ENCODE results near the gene ZNF786. TPM values are rescaled to one million over a fixed set of nuclear protein-coding genes. Genes with fewer than 3 reads are reported as not detected.
A peak's percentile ranks its signal among the peaks of the same experiment; 100 is the strongest.
"Not testable (repeated sequence)": the region's sequence is repeated elsewhere in the genome, so short reads cannot be mapped to it uniquely, and the experiment has no call there.

ZNF786 gene
- polyA plus RNA-seq, 1 donor, result 8.5 TPM

GRCh38 chr7:149109969-149110368 lies 19.5 kb upstream of the ZNF786 start:
- H3K27me3 ChIP-seq (ENCODE audit: control insufficient read depth, insufficient read depth, low read length), result no peaks in the 10 kb centered on the region
- WGBS (ENCODE audit: insufficient coverage, low lambda C conversion rate), result no CpG with 5 or more reads among the region's 12 CpGs
- no peaks in the 10 kb centered on the region for H3K9me3 ChIP-seq (ENCODE audit: control insufficient read depth, low read depth, low read length)
- no peaks in the 10 kb centered on the region for H3K4me1 ChIP-seq (ENCODE audit: control insufficient read depth, insufficient read depth, low read length)
- no peak overlapping the region for H3K4me3 ChIP-seq (ENCODE audit: low read length)
- DNase-seq, result no peak
- peaks cover 4% of the 10 kb centered on the region for H3K36me3 ChIP-seq (ENCODE audit: control insufficient read depth, insufficient read depth, low read length)
- H3K27ac ChIP-seq (ENCODE audit: low read length), result no peak overlapping the region

- no CpG with 5 or more reads among the region's 25 CpGs for WGBS (ENCODE audit: insufficient coverage, low lambda C conversion rate)
- no peak for DNase-seq
Measured at GRCh38 chr7:149104749-149105148, 14.2 kb upstream of the ZNF786 start.

GRCh38 chr7:149104214-149104613 lies 13.7 kb upstream of the ZNF786 start:
- Histone ChIP-seq H3K4me3 (ENCODE audit: low read length) (no peak overlapping the region), H3K36me3 (ENCODE audit: control insufficient read depth, insufficient read depth, low read length) (peaks cover 18% of the 10 kb centered on the region), H3K9me3 (ENCODE audit: control insufficient read depth, low read depth, low read length) (peaks cover 4% of the 10 kb centered on the region), H3K4me1 (ENCODE audit: control insufficient read depth, insufficient read depth, low read length) (no peaks in the 10 kb centered on the region), H3K27ac (ENCODE audit: low read length) (no peak overlapping the region), H3K27me3 (ENCODE audit: control insufficient read depth, insufficient read depth, low read length) (no peaks in the 10 kb centered on the region)
- DNase-seq, result no peak
- WGBS (ENCODE audit: insufficient coverage, low lambda C conversion rate), result no CpG with 5 or more reads among the region's 35 CpGs

More at GRCh38 chr7:149104749-149105148, 14.2 kb upstream of the ZNF786 start:
- H3K4me1 ChIP-seq (ENCODE audit: control insufficient read depth, insufficient read depth, low read length), result no peaks in the 10 kb centered on the region
- peaks cover 4% of the 10 kb centered on the region for H3K9me3 ChIP-seq (ENCODE audit: control insufficient read depth, low read depth, low read length)
- no peaks in the 10 kb centered on the region for H3K27me3 ChIP-seq (ENCODE audit: control insufficient read depth, insufficient read depth, low read length)
- H3K36me3 ChIP-seq (ENCODE audit: control insufficient read depth, insufficient read depth, low read length), result peaks cover 18% of the 10 kb centered on the region
- no peak overlapping the region for H3K4me3 ChIP-seq (ENCODE audit: low read length)
- H3K27ac ChIP-seq (ENCODE audit: low read length), result no peak overlapping the region

GRCh38 chr7:149103424-149103823 lies 12.9 kb upstream of the ZNF786 start:
- no peaks in the 10 kb centered on the region for H3K4me1 ChIP-seq (ENCODE audit: control insufficient read depth, insufficient read depth, low read length)
- no peak for DNase-seq
- no peaks in the 10 kb centered on the region for H3K27me3 ChIP-seq (ENCODE audit: control insufficient read depth, insufficient read depth, low read length)
- peaks cover 18% of the 10 kb centered on the region for H3K36me3 ChIP-seq (ENCODE audit: control insufficient read depth, insufficient read depth, low read length)
- H3K4me3 ChIP-seq (ENCODE audit: low read length), result no peak overlapping the region
- 100% methylated on average over 1 of the region's 9 CpGs for WGBS (ENCODE audit: insufficient coverage, low lambda C conversion rate)
- H3K9me3 ChIP-seq (ENCODE audit: control insufficient read depth, low read depth, low read length), result peaks cover 4% of the 10 kb centered on the region
- H3K27ac ChIP-seq (ENCODE audit: low read length), result no peak overlapping the region

GRCh38 chr7:149102666-149103065 lies 12.1 kb upstream of the ZNF786 start:
- no CpG with 5 or more reads among the region's 1 CpG for WGBS (ENCODE audit: insufficient coverage, low lambda C conversion rate)
- no peak overlapping the region for H3K27ac ChIP-seq (ENCODE audit: low read length)

GRCh38 chr7:149100821-149101220 lies 10.3 kb upstream of the ZNF786 start:
- WGBS (ENCODE audit: insufficient coverage, low lambda C conversion rate), result 71% methylated on average over 1 of the region's 2 CpGs
- no peak overlapping the region for H3K27ac ChIP-seq (ENCODE audit: low read length)
- peaks cover 18% of the 10 kb centered on the region for H3K36me3 ChIP-seq (ENCODE audit: control insufficient read depth, insufficient read depth, low read length)
- no peaks in the 10 kb centered on the region for H3K27me3 ChIP-seq (ENCODE audit: control insufficient read depth, insufficient read depth, low read length)
- H3K4me3 ChIP-seq (ENCODE audit: low read length), result no peak overlapping the region
- no peaks in the 10 kb centered on the region for H3K4me1 ChIP-seq (ENCODE audit: control insufficient read depth, insufficient read depth, low read length)
- no peak for DNase-seq
- H3K9me3 ChIP-seq (ENCODE audit: control insufficient read depth, low read depth, low read length), result peaks cover 4% of the 10 kb centered on the region

More at GRCh38 chr7:149102666-149103065, 12.1 kb upstream of the ZNF786 start:
- Histone ChIP-seq H3K27me3 (ENCODE audit: control insufficient read depth, insufficient read depth, low read length) (no peaks in the 10 kb centered on the region), H3K4me1 (ENCODE audit: control insufficient read depth, insufficient read depth, low read length) (no peaks in the 10 kb centered on the region), H3K4me3 (ENCODE audit: low read length) (no peak overlapping the region), H3K36me3 (ENCODE audit: control insufficient read depth, insufficient read depth, low read length) (peaks cover 18% of the 10 kb centered on the region), H3K9me3 (ENCODE audit: control insufficient read depth, low read depth, low read length) (peaks cover 4% of the 10 kb centered on the region)
- no peak for DNase-seq

- no peaks in the 10 kb centered on the region for H3K4me1 ChIP-seq (ENCODE audit: control insufficient read depth, insufficient read depth, low read length)
- H3K4me3 ChIP-seq (ENCODE audit: low read length), result no peak overlapping the region
- H3K27me3 ChIP-seq (ENCODE audit: control insufficient read depth, insufficient read depth, low read length), result no peaks in the 10 kb centered on the region
- no peak overlapping the region for H3K27ac ChIP-seq (ENCODE audit: low read length)
- DNase-seq, result no peak
- peaks cover 9% of the 10 kb centered on the region for H3K36me3 ChIP-seq (ENCODE audit: control insufficient read depth, insufficient read depth, low read length)
- WGBS (ENCODE audit: insufficient coverage, low lambda C conversion rate), result no CpG with 5 or more reads among the region's 6 CpGs
- H3K9me3 ChIP-seq (ENCODE audit: control insufficient read depth, low read depth, low read length), result peaks cover 1% of the 10 kb centered on the region
Measured at GRCh38 chr7:149099058-149099457, 8.5 kb upstream of the ZNF786 start.

GRCh38 chr7:149097088-149097487 lies 6.6 kb upstream of the ZNF786 start:
- Histone ChIP-seq H3K4me3 (ENCODE audit: low read length) (no peak overlapping the region), H3K27ac (ENCODE audit: low read length) (no peak overlapping the region), H3K4me1 (ENCODE audit: control insufficient read depth, insufficient read depth, low read length) (peaks cover 7% of the 10 kb centered on the region), H3K9me3 (ENCODE audit: control insufficient read depth, low read depth, low read length) (no peaks in the 10 kb centered on the region), H3K27me3 (ENCODE audit: control insufficient read depth, insufficient read depth, low read length) (no peaks in the 10 kb centered on the region), H3K36me3 (ENCODE audit: control insufficient read depth, insufficient read depth, low read length) (no peaks in the 10 kb centered on the region)
- no peak for DNase-seq
- WGBS (ENCODE audit: insufficient coverage, low lambda C conversion rate), result no CpG with 5 or more reads among the region's 4 CpGs

GRCh38 chr7:149093228-149093627 lies 2.7 kb upstream of the ZNF786 start:
- Histone ChIP-seq H3K9me3 (ENCODE audit: control insufficient read depth, low read depth, low read length) (no peaks in the 10 kb centered on the region), H3K4me3 (ENCODE audit: low read length) (no peak overlapping the region), H3K27ac (ENCODE audit: low read length) (peak overlapping the region; percentile 90), H3K27me3 (ENCODE audit: control insufficient read depth, insufficient read depth, low read length) (no peaks in the 10 kb centered on the region), H3K36me3 (ENCODE audit: control insufficient read depth, insufficient read depth, low read length) (no peaks in the 10 kb centered on the region), H3K4me1 (ENCODE audit: control insufficient read depth, insufficient read depth, low read length) (peaks cover 7% of the 10 kb centered on the region)
- DNase-seq, result peak; percentile 64 to 86
- WGBS (ENCODE audit: insufficient coverage, low lambda C conversion rate), result no CpG with 5 or more reads among the region's 4 CpGs

GRCh38 chr7:149092244-149092643 lies 1.7 kb upstream of the ZNF786 start:
- H3K4me3 ChIP-seq (ENCODE audit: low read length); H3K27ac ChIP-seq (ENCODE audit: low read length); H3K27me3 ChIP-seq (ENCODE audit: control insufficient read depth, insufficient read depth, low read length); H3K9me3 ChIP-seq (ENCODE audit: control insufficient read depth, low read depth, low read length); DNase-seq; H3K4me1 ChIP-seq (ENCODE audit: control insufficient read depth, insufficient read depth, low read length); H3K36me3 ChIP-seq (ENCODE audit: control insufficient read depth, insufficient read depth, low read length): not testable (repeated sequence)
- WGBS (ENCODE audit: insufficient coverage, low lambda C conversion rate), result no CpG with 5 or more reads among the region's 20 CpGs

GRCh38 chr7:149087376-149087775 lies 3.1 kb downstream of the ZNF786 start:
- H3K9me3 ChIP-seq (ENCODE audit: control insufficient read depth, low read depth, low read length), result no peaks in the 10 kb centered on the region
- H3K4me3 ChIP-seq (ENCODE audit: low read length), result no peak overlapping the region
- no peak overlapping the region for H3K27ac ChIP-seq (ENCODE audit: low read length)
- WGBS (ENCODE audit: insufficient coverage, low lambda C conversion rate), result 92% methylated on average over 2 of the region's 6 CpGs
- no peaks in the 10 kb centered on the region for H3K27me3 ChIP-seq (ENCODE audit: control insufficient read depth, insufficient read depth, low read length)
- H3K4me1 ChIP-seq (ENCODE audit: control insufficient read depth, insufficient read depth, low read length), result no peaks in the 10 kb centered on the region
- H3K36me3 ChIP-seq (ENCODE audit: control insufficient read depth, insufficient read depth, low read length), result peaks cover 4% of the 10 kb centered on the region
- DNase-seq, result no peak

Data from large intestine (tissue), 3 donors.